NCI-H1436 treated with DMSO at 0.1 percent for 48 hours (cell line): Measurements from ENCODE around the gene ZNF311.
"Not testable (repeated sequence)": the region's sequence is repeated elsewhere in the genome, so short reads cannot be mapped to it uniquely, and the experiment has no call there.

Experiments
- DNase-seq: peaks from one replicate; lab custom pipeline; 2025; lab: John Stamatoyannopoulos, UW

Gene ZNF311

DNA sequence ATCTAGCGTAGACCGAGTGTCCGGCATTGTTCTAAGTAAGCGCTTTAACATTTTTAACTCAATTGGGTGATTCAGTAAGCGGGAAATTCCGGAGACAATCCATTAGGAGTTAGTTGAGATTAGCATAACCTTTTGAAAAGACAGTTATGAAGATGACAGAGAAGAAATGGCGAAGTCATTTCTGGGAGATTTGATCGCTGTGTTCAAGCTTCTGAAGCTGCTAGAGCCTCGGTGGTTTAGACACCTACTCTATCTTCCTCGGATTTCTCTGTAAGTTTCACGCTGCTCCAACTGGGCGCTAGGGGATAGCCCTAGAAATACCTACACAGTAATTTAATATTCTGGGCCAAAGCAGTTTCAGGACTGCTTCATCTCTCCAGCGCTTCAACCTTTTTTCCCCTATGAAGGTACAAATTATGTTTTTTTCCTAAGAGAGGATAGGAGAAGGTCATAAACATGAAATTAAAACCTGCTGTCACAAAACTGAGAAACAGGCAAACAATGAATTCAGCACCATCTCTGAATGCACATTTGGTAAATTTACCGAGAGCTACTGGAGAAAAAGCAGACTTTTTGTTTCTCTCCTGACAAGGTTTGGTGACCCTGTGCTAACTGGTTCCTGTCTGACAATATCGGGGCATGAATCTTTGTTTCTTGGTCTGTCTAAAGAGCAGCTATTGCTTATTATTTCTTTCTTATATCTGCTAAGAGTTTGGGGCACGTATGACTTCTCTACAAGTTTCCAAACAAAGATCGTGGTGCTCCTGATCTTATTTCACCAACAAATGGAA lies 22.4 kb downstream of the ZNF311 start:
- no peak for DNase-seq

- DNase-seq = peak; percentile 48
Observed at GRCh38 chr6:28981833-28982475, 23.2 kb downstream of the ZNF311 start.

GRCh38 chr6:28981431-28981832 lies 23.7 kb downstream of the ZNF311 start:
- DNase-seq = no peak

- no peak for DNase-seq
Observed at GRCh38 chr6:28980852-28981430, 24.2 kb downstream of the ZNF311 start.

DNA sequence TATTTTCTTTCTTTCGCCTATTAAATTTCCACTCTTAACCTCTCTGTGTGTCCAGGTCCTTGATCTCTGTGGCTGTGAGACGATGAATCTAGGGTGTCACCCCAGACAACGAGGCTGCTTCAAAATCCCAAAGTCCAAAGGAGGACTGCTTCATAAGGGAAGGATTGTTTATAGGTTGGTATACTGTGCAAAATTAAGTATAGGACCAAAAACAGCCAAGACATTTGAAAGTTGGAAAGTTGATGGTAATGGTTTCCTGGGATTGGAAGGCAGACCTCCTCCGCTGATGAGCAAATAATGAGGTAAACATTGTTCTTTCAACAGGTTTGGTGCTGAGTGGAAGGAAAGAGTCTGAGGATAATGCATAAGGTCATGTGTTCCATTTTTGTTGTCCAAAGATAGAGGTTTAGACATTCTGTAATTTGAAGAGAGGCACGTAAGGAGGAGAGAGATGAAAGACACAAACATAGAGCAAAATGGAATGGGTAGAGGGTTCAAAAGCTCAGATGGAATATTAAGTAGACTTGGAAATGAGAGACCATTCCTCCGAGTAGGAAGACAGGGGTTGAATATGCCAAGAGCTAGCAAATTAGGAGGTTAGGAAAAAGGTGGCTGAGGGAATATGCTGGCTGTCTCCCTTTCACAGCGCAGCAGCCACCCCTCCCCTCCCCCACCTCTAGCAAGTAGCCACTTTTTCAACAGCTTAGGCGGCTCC lies 24.8 kb downstream of the ZNF311 start:
- DNase-seq = no peak

DNA sequence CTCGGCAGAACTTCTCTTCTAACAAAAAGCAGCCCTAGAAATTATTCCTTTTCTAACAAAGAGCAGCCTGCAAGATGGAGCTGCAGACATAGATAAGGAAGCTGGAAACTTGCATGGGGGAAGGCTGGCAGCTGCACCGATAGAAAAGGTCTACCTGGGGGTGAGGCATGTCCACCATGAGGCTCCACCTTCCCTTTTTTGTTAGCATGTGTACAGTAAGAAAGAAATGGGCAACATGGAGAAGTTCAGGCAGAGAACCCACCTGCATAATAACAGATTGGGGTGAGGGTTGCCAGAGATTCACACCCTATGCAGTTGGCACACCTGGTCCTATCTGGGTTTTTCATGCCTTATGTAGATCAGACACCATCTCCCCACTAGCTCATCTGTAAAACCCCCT lies 25.4 kb downstream of the ZNF311 start:
- DNase-seq = no peak

GRCh38 chr6:28978959-28979561 lies 26.1 kb downstream of the ZNF311 start:
- DNase-seq = no peak

DNA sequence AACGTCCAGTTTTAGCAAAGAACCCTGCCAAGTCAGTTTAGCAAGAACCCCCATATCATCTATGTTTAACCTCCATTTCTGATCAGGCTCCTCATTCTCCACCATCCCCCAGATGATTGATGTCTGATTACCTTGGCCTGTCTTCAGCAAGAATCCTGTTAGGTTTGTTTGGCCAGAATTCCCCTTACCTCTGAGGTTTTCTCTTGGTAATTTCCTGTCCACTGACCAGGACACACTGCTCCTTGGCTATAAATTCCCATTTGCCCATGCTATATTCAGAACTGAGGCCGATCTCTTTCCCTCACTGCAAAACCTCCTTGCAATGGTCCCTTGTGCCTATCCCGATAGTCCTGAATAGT lies 27.0 kb downstream of the ZNF311 start:
- no peak for DNase-seq

DNA sequence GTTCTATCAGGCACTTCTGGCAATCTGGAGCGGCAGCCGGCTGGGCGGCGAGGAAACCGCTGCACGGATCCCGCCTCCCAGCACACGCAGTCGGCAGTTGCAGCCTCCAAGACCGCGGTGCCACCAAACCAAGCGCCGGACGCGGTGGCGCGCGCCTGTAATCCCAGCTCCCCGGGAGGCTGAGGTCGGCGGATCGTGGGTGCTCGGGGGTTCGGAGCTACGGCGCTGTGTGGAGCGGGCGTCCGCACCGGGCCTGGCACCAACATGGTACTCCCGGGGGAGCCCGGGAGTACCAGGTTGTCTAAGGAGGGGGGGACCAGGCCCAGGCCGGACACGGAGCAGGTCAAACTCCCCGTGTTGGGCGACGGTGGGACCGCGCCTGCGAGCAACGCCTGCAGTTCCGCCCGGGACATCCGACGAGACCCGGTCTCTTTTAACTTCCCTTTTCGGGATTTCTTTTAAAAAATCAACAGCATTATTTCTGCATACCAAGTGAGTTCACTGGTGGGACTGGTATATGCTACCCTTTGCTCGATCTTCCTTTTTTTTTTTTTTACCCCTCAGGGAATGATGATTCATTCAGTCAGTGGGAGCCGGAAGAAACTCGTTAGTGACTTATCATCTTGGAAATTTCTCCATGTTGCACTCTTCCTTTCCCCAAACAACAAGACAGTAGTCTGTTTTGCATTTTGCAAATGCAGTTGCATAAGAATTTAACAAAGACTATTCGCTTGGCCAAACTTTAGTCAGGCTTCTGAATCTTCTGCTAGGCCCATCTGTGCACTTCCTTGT lies 27.6 kb downstream of the ZNF311 start:
- no peak for DNase-seq

DNA sequence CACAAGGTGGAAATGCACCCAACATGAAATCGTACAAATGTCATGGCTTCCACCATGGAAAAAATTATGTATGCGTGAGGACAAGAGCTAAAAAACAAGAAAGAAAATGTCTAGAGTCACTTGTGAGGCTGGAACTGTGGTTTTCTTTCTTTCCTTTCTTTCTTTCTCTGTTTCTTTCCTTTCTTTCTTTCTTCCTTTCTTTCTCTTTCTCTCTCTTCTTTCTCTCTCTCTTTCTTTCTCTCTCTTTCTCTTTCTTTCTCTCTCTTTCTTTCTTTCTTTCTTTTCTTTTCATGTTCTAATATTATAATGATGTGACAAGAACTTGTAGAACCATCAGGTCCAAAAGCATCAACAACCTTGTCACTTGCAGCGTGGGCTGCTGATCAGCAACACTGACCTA lies 28.4 kb downstream of the ZNF311 start:
- DNase-seq = no peak

DNA sequence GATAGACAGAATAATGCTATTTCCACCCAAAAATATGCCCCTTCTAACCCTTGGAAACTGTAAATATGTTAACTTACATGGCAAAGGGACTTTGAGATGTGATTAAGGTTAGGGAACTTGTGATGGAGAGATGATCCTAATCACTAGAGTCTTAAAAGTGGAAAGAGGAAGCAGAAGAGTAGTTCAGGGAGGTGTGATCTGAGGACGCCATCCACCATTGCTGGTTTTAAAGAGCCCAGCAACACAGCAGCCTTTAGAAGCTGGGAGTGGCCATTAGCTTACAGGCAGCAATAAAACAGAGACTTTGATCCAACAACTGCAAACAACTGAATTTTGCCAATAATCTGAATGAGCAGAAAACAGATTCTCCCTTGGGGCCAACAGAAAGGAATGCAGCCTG lies 30.6 kb downstream of the ZNF311 start:
- DNase-seq = no peak

DNA sequence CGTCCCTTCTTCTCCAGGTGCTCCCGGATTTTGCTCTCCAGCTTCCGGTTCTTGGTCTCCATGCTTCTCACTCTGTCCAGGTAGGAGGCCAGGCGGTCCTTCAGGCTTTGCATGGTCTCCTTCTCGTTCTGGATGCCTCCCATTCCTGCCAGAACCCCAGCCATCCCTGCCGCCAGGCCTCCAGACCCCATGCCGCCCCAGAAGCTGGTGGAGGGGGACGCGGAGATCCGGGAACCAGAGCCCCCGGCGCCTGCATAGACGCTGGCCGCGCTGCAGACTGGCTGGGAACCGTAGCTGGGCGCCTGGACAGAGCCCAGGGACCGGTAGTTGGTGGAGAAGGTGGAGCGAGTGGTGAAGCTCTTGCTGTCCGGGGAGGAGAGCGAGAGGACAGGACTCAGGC lies 35.1 kb downstream of the ZNF311 start:
- DNase-seq = not testable (repeated sequence)

DNA sequence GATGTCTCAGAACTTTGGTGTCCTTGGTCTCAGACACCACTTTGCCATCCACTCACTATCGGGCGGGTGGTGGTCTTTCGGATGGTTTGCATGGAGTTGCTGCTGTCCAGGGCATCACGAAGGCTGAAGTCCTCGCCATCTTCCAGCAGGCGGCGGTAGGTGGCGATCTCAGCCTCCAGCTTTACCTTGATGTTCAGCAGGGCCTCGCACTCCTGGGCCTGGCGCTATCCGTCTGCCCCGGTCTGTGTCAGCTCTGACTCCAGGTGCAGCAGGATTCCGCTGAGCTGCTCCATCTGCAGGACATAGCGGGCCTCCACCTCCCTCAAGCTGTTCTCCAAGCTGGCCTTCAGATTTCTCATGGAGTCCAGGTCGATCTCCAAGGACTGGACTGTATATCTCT lies 36.0 kb downstream of the ZNF311 start:
- DNase-seq = no peak

DNA sequence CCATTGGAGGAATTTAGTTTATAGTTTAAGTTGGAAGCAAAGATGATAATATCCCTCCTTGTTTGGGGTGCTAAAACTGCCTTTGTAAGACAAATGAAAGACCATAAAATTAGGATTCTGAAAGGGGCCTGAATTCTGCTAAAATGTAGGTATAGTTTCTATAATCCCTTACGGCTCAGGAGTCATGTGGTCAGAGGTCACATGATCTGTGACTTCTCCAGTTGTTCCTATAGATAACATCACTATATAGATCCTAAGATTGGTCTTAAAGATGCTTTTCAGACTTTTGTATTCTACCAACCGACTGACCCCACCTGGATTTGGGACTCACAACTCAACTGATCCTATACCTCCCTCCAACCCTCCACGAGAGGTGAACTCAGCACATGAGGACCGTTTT lies 36.6 kb downstream of the ZNF311 start:
- no peak for DNase-seq

DNA sequence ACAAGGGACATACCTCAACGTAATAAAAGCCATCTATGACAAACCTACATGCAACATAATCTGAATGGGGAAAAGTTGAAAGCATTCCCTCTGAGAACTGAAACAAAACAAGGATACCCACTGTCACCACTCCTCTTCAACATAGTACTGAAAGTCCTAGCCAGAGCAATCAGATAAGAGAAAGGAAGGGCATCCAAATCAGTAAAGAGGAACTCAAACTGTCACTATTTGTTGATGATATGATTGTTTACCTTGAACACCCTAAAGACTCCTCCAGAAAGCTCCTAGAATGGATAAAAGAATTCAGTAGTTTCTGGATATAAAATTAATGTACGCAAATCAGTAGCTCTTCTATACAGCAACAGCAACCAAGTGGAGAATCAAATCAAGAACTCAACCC lies 39.4 kb downstream of the ZNF311 start:
- no peak for DNase-seq

- DNase-seq = no peak
Observed at GRCh38 chr6:28960846-28961500, 44.1 kb downstream of the ZNF311 start.

GRCh38 chr6:28958561-28959243 lies 46.4 kb downstream of the ZNF311 start:
- DNase-seq = not testable (repeated sequence)

DNA sequence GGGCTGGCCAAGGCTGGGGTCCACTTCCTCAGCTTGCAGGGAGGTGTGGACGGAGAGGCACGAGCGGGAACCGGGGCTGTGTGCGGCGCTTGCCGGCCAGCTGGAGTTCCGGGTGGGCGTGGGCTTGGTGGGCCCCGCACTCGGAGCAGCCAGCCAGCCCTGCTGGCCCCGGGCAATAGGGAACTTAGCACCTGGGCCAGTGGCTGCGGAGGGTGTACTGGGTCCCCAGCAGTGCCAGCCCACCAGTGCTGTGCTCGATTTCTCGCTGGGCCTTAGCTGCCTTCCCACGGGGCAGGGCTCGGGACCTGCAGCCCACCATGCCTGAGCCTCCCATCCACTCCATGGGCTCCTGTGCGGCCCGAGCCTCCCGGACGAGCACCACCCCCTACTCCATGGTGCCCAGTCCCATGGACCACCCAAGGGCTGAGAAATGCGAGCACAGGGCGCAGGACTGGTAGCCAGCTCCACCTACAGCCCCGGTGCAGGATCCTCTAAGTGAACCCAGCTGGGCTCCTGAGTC lies 47.3 kb downstream of the ZNF311 start:
- DNase-seq = not testable (repeated sequence)

DNA sequence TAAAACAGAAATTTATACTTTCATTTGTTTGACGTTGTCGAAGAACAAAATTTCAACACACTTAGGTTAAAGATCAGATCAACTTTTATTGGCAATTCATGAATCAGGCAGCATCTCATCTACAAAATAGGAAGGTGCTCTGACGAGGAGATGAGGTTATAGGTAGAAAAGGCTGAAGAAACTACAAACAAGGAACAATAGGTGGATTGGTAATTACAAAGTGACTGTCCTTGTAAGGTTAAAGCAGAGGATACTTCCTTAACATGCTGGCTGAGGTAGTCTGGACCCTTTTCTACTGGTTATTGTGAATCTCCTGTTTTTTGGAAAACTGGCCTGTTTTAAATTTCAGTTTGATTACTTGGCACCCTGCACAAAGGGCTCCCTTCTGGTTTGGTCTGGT lies 48.8 kb downstream of the ZNF311 start:
- DNase-seq = no peak

- DNase-seq = no peak
Observed at GRCh38 chr6:28953585-28954258, 51.4 kb downstream of the ZNF311 start.
